ENCODE results near the gene DMGDH. TPM values are rescaled to one million over a fixed set of nuclear protein-coding genes. Genes with fewer than 3 reads are reported as not detected.

DMGDH gene
- total RNA-seq, 2 donors from 2014 or later, result 0.30 to 1.4 TPM

- H3K27me3 ChIP-seq, result peaks cover 11% of the 10 kb centered on the region
- no peaks in the 10 kb centered on the region for H3K4me1 ChIP-seq
- TF ChIP-seq CTCF (IDR thresholded peaks at IDR 0.05), result peak; percentile 32
- intact Hi-C loops (cut with DNase I), result no loop called here
- H3K9ac ChIP-seq (ENCODE audit: low read depth in 2 of 2, low read length in 2 of 2), result no peak overlapping the region
- no peaks in the 10 kb centered on the region for H3K9me3 ChIP-seq
- H3K4me3 ChIP-seq, result no peak overlapping the region
- peak; percentile 27 for DNase-seq
- no peaks in the 10 kb centered on the region for H3K36me3 ChIP-seq
- no peak overlapping the region for H3K27ac ChIP-seq
These were observed 40.3 kb upstream of the DMGDH start for GRCh38 chr5:79109527-79110492.

GRCh38 chr5:79108792-79109191 lies 39.3 kb upstream of the DMGDH start:
- TF ChIP-seq CTCF (IDR thresholded peaks at IDR 0.05), result no peak
- Histone ChIP-seq H3K27ac (no peak overlapping the region), H3K4me1 (no peaks in the 10 kb centered on the region), H3K9ac (ENCODE audit: low read depth in 2 of 2, low read length in 2 of 2) (no peak overlapping the region), H3K27me3 (peaks cover 11% of the 10 kb centered on the region), H3K36me3 (no peaks in the 10 kb centered on the region), H3K4me3 (no peak overlapping the region), H3K9me3 (no peaks in the 10 kb centered on the region)
- intact Hi-C loops (cut with DNase I), result no loop called here
- no peak for DNase-seq

GRCh38 chr5:79108086-79108485 lies 38.6 kb upstream of the DMGDH start:
- no peak for TF ChIP-seq CTCF (IDR thresholded peaks at IDR 0.05)
- Histone ChIP-seq H3K4me3 (no peak overlapping the region), H3K9ac (ENCODE audit: low read depth in 2 of 2, low read length in 2 of 2) (no peak overlapping the region), H3K4me1 (no peaks in the 10 kb centered on the region), H3K27ac (no peak overlapping the region), H3K27me3 (peaks cover 11% of the 10 kb centered on the region), H3K9me3 (no peaks in the 10 kb centered on the region), H3K36me3 (no peaks in the 10 kb centered on the region)
- intact Hi-C loops (cut with DNase I), result no loop called here
- no peak for DNase-seq

- Histone ChIP-seq H3K9me3 (no peaks in the 10 kb centered on the region), H3K27me3 (peaks cover 9% of the 10 kb centered on the region), H3K36me3 (no peaks in the 10 kb centered on the region), H3K9ac (ENCODE audit: low read depth in 2 of 2, low read length in 2 of 2) (no peak overlapping the region), H3K4me3 (no peak overlapping the region), H3K27ac (no peak overlapping the region), H3K4me1 (no peaks in the 10 kb centered on the region)
- no peak for DNase-seq
- no peak for TF ChIP-seq CTCF (IDR thresholded peaks at IDR 0.05)
- intact Hi-C loops (cut with DNase I), result no loop called here
These were observed 37.7 kb upstream of the DMGDH start for GRCh38 chr5:79107020-79107796.

GRCh38 chr5:79105868-79106267 lies 36.4 kb upstream of the DMGDH start:
- Histone ChIP-seq H3K9ac (ENCODE audit: low read depth in 2 of 2, low read length in 2 of 2) (no peak overlapping the region), H3K4me3 (no peak overlapping the region), H3K4me1 (no peaks in the 10 kb centered on the region), H3K36me3 (no peaks in the 10 kb centered on the region), H3K27me3 (no peaks in the 10 kb centered on the region), H3K9me3 (no peaks in the 10 kb centered on the region), H3K27ac (no peak overlapping the region)
- intact Hi-C loops (cut with DNase I), result no loop called here
- no peak for TF ChIP-seq CTCF (IDR thresholded peaks at IDR 0.05)
- DNase-seq, result no peak

Measured in colonic mucosa (tissue), 4 donors.